IMR-90 (cell line): ENCODE measurements around the gene EPB41L3. TPM values are rescaled to one million over a fixed set of nuclear protein-coding genes. Genes with fewer than 3 reads are reported as not detected.

ENCODE experiments used
- ATAC-seq: fragments of 200-7000 bp; cut with Tn5 transposase; 2 replicates; pipeline ENCODE4 v1.9.1; 2020; ENCODE audit warnings: low read depth, mild to moderate bottlenecking, moderate library complexity
- BruUV-seq: library from RNA; stranded (reverse); fragments of 400-500 nt; replicated peaks from 2 replicates; lab custom pipeline; 2021; lab: Mats Ljungman, UMichigan
- CTCF ChIA-PET: fragments of 300-600 bp; formaldehyde crosslinking; extraction: SDS; loops from one replicate; lab custom pipeline; 2021; ENCODE audit warnings: antibody characterized with exemption; lab: Yijun Ruan, JAX
- POLR2A ChIA-PET: fragments of 300-600 bp; sonication (Branson Sonifier 250); formaldehyde crosslinking; loops from one replicate; lab custom pipeline; 2022; ENCODE audit warnings: antibody characterized with exemption; ENCODE audit not compliant: unreplicated experiment; lab: Charles Lee
- DNase-seq: peaks from one replicate; pipeline ENCODE4 v3.0.0; 2013
- H2AFZ ChIP-seq: replicated peaks from 2 replicates; pipeline ENCODE3; 2013; ENCODE audit warnings: low read length, mild to moderate bottlenecking; ENCODE audit not compliant: poor library complexity
- H2AK5ac ChIP-seq: 2 replicates; pipeline ENCODE4 v1.6.1; 2013; ENCODE audit warnings: low read depth, low read length, inconsistent platforms
- H2AK9ac ChIP-seq: replicated peaks from 2 replicates; pipeline ENCODE3; 2013; ENCODE audit warnings: mild to moderate bottlenecking, low read depth, low read length, moderate library complexity; ENCODE audit not compliant: poor library complexity
- H2BK120ac ChIP-seq: 2 replicates; pipeline ENCODE4 v1.6.1; 2013; ENCODE audit warnings: low read depth, low read length, inconsistent platforms
- H2BK15ac ChIP-seq: 3 replicates; pipeline ENCODE4 v1.6.1; 2013; ENCODE audit warnings: low read depth, low read length, inconsistent platforms
- H2BK20ac ChIP-seq: 2 replicates; pipeline ENCODE4 v1.6.1; 2013; ENCODE audit warnings: low read depth, mild to moderate bottlenecking, inconsistent platforms, low read length, moderate library complexity
- H2BK5ac ChIP-seq: 2 replicates; pipeline ENCODE4 v1.6.1; 2013; ENCODE audit warnings: mild to moderate bottlenecking, low read depth, low read length, inconsistent platforms; ENCODE audit not compliant: poor library complexity, severe bottlenecking
- H3K14ac ChIP-seq: replicated peaks from 2 replicates; pipeline ENCODE4 v1.6.1; 2013; ENCODE audit warnings: low read depth, low read length, inconsistent platforms
- H3K18ac ChIP-seq: 2 replicates; pipeline ENCODE4 v1.6.1; 2013; ENCODE audit warnings: low read depth, low read length, control low read depth
- H3K23ac ChIP-seq: 2 replicates; pipeline ENCODE4 v1.6.1; 2013; ENCODE audit warnings: low read depth, low read length, inconsistent platforms
- H3K27ac ChIP-seq: 2 replicates; pipeline ENCODE4 v1.5.1; 2013; ENCODE audit warnings: mild to moderate bottlenecking, control low read depth, low read length; ENCODE audit not compliant: insufficient read depth
- H3K27me3 ChIP-seq: 2 replicates; pipeline ENCODE4 v1.6.1; 2013; ENCODE audit warnings: low read length; ENCODE audit not compliant: control insufficient read depth, insufficient read depth
- H3K36me3 ChIP-seq: 2 replicates; pipeline ENCODE4 v1.6.1; 2013; ENCODE audit warnings: low read length, mixed read lengths; ENCODE audit not compliant: control insufficient read depth, insufficient read depth
- H3K4ac ChIP-seq: 2 replicates; pipeline ENCODE4 v1.6.1; 2013; ENCODE audit warnings: low read depth, low read length, inconsistent platforms
- H3K4me1 ChIP-seq: 2 replicates; pipeline ENCODE4 v1.6.1; 2013; ENCODE audit warnings: low read length, mixed read lengths; ENCODE audit not compliant: control insufficient read depth, insufficient read depth
- H3K4me2 ChIP-seq: 2 replicates; pipeline ENCODE4 v1.6.1; 2013; ENCODE audit warnings: low read depth, mild to moderate bottlenecking, control low read depth, low read length, moderate library complexity
- H3K4me3 ChIP-seq: 2 replicates; pipeline ENCODE4 v1.5.1; 2013; ENCODE audit warnings: low read depth, mild to moderate bottlenecking, control low read depth, low read length, moderate library complexity; ENCODE audit not compliant: insufficient read depth
- H3K56ac ChIP-seq: 2 replicates; pipeline ENCODE4 v1.6.1; 2013; ENCODE audit warnings: low read length, inconsistent platforms; ENCODE audit not compliant: insufficient read depth; ENCODE audit errors: extremely low read depth
- H3K79me1 ChIP-seq, 2 experiments: 2 replicates each; pipeline ENCODE4 v1.6.1; 2013; ENCODE audit warnings: low read length in 2 of 2, inconsistent platforms in 1 of 2, low read depth in 1 of 2
- H3K9ac ChIP-seq: 2 replicates; pipeline ENCODE4 v1.6.1; 2013; ENCODE audit warnings: low read depth, low read length, control low read depth
- H3K9me1 ChIP-seq: 2 replicates; pipeline ENCODE4 v1.6.1; 2013; ENCODE audit warnings: low read length, inconsistent platforms; ENCODE audit not compliant: insufficient read depth
- H3K9me3 ChIP-seq: 2 replicates; pipeline ENCODE4 v1.6.1; 2013; ENCODE audit warnings: low read length; ENCODE audit not compliant: control insufficient read depth, insufficient read depth
- H4K20me1 ChIP-seq: 2 replicates; pipeline ENCODE4 v1.6.1; 2013; ENCODE audit warnings: low read length, inconsistent platforms; ENCODE audit not compliant: insufficient read depth
- H4K5ac ChIP-seq: 2 replicates; pipeline ENCODE4 v1.6.1; 2013; ENCODE audit warnings: mild to moderate bottlenecking, low read depth, low read length, control low read depth
- H4K8ac ChIP-seq, 2 experiments: 2 replicates each; pipeline ENCODE4 v1.6.1; 2013; ENCODE audit warnings: low read depth in 2 of 2, low read length in 2 of 2, control low read depth in 1 of 2, inconsistent platforms in 1 of 2
- H4K91ac ChIP-seq: 2 replicates; pipeline ENCODE4 v1.6.1; 2013; ENCODE audit warnings: low read depth, low read length, inconsistent platforms; ENCODE audit not compliant: insufficient read depth
- BHLHE40 ChIP-seq: fragments of 150-350 bp; IDR thresholded peaks from 2 replicates; pipeline ENCODE4 v1.6.1; 2016; ENCODE audit warnings: mild to moderate bottlenecking, low read depth, low read length
- CEBPB ChIP-seq: IDR thresholded peaks from 2 replicates; pipeline ENCODE4 v1.6.1; 2012; ENCODE audit warnings: low read depth, low read length, improper control_type of control experiment
- CHD1 ChIP-seq: IDR thresholded peaks from 2 replicates; pipeline ENCODE4 v1.6.1; 2012; ENCODE audit warnings: low read depth, low read length, improper control_type of control experiment
- ELK1 ChIP-seq: fragments of 150-350 bp; IDR thresholded peaks from 2 replicates; pipeline ENCODE4 v1.6.1; 2016; ENCODE audit warnings: low read depth, mild to moderate bottlenecking, low read length, moderate library complexity, borderline replicate concordance
- FOS ChIP-seq: fragments of 150-350 bp; IDR thresholded peaks from 2 replicates; pipeline ENCODE4 v1.6.1; 2016; ENCODE audit warnings: low read depth, low read length
- MAFK ChIP-seq: IDR thresholded peaks from 2 replicates; pipeline ENCODE4 v1.6.1; 2012; ENCODE audit warnings: low read depth, low read length, improper control_type of control experiment
- MAZ ChIP-seq: IDR thresholded peaks from 2 replicates; pipeline ENCODE4 v1.6.1; 2012; ENCODE audit warnings: low read depth, mild to moderate bottlenecking, low read length, improper control_type of control experiment, moderate library complexity, borderline replicate concordance
- MXI1 ChIP-seq: IDR thresholded peaks from 2 replicates; pipeline ENCODE4 v1.6.1; 2012; ENCODE audit warnings: low read depth, mild to moderate bottlenecking, low read length, moderate library complexity, borderline replicate concordance
- NFE2L2 ChIP-seq: fragments of 150-350 bp; IDR thresholded peaks from 2 replicates; pipeline ENCODE4 v1.6.1; 2016; ENCODE audit warnings: low read depth, mild to moderate bottlenecking, low read length
- POLR2A ChIP-seq: IDR thresholded peaks from 2 replicates; pipeline ENCODE4 v1.6.1; 2012; ENCODE audit warnings: mild to moderate bottlenecking, low read depth, low read length
- RAD21 ChIP-seq: IDR thresholded peaks from 2 replicates; pipeline ENCODE4 v1.6.1; 2012; ENCODE audit warnings: low read length, improper control_type of control experiment
- RCOR1 ChIP-seq: IDR thresholded peaks from 2 replicates; pipeline ENCODE4 v1.6.1; 2012; ENCODE audit warnings: mild to moderate bottlenecking, low read length, improper control_type of control experiment; ENCODE audit not compliant: insufficient replicate concordance
- RFX5 ChIP-seq: IDR thresholded peaks from 2 replicates; pipeline ENCODE4 v1.8.0; 2012; ENCODE audit warnings: low read depth, mild to moderate bottlenecking, low read length, moderate library complexity
- SMC3 ChIP-seq: fragments of 150-350 bp; IDR thresholded peaks from 2 replicates; pipeline ENCODE4 v1.6.1; 2016; ENCODE audit warnings: low read depth, mild to moderate bottlenecking, antibody characterized with exemption, low read length, moderate library complexity
- WGBS, 2 experiments: methylation state at CpG; one replicate each; pipeline versions ENCODE4 v1.1.5 to v1.1.7; 2013; ENCODE audit warnings: missing lambda C conversion rate in 2 of 2; ENCODE audit not compliant: insufficient read length in 1 of 2; ENCODE audit errors: extremely low coverage in 2 of 2; 5-methylcytosine and 5-hydroxymethylcytosine counted together
- dilution Hi-C: fragments of 300-500 bp; cut with HindIII; formaldehyde crosslinking; loops from one replicate; pipeline ENCODE4 v1.14.3; 2018; ENCODE audit warnings: low sequenced_read_pairs; ENCODE audit not compliant: unreplicated experiment
- in situ Hi-C: fragments of 300-500 bp; cut with MboI; formaldehyde crosslinking; loops from 3 replicates; pipeline ENCODE4 v1.14.3; 2019; ENCODE audit warnings: low sequenced_read_pairs, inconsistent platforms, mixed read lengths
- intact Hi-C: fragments of 100-400 bp; cut with micrococcal nuclease; formaldehyde crosslinking; loops from 2 replicates; pipeline ENCODE4 v1.10.0; 2022
- polyA plus RNA-seq, 3 experiments: library from polyadenylated mRNA; depleted of rRNA; stranded (reverse); fragments of >200 nt; gene quantifications; 2 replicates each; pipeline ENCODE4 v1.2.3, GENCODE V29; 2012; ENCODE audit warnings: low replicate concordance in 1 of 3
- total RNA-seq: library from RNA; depleted of rRNA; stranded (reverse); fragments of >200 nt; gene quantifications from 2 replicates; pipeline ENCODE4 v1.2.3, GENCODE V29; 2012
- TF ChIP-seq, protein P1 (sequence below): conservative IDR thresholded peaks from 2 replicates; pipeline ENCODE4 v1.5.1; 2012; ENCODE audit warnings: mild to moderate bottlenecking, low read depth, low read length, improper control_type of control experiment
- TF ChIP-seq, protein P2 (sequence below): fragments of 150-350 bp; IDR thresholded peaks from 2 replicates; pipeline ENCODE4 v1.6.1; 2017; ENCODE audit warnings: mild to moderate bottlenecking, antibody characterized with exemption, low read length, low read depth

Gene EPB41L3
- total and polyA plus RNA-seq, 2 of the 4 experiments (the other 2 are of a cell fraction), result 36.6 to 70.3 TPM

- Histone ChIP-seq H4K91ac (no peak overlapping the region), H3K9me3 (no peaks in the 10 kb centered on the region), H3K23ac (no peak overlapping the region), H2AK9ac (no peak overlapping the region), H3K56ac (no peak overlapping the region), H3K9ac (no peak overlapping the region), H3K18ac (no peak overlapping the region), H2AFZ (no peak overlapping the region), H2BK5ac (no peak overlapping the region), H4K5ac (no peak overlapping the region), H2AK5ac (no peak overlapping the region), H3K4ac (no peak overlapping the region), H3K27ac (no peak overlapping the region), H3K14ac (no peak overlapping the region), H3K27me3 (no peaks in the 10 kb centered on the region), H4K20me1 (no peaks in the 10 kb centered on the region), H2BK20ac (no peak overlapping the region), H3K4me2 (no peak overlapping the region), H3K4me1 (no peaks in the 10 kb centered on the region), H3K36me3 (peaks cover 3% of the 10 kb centered on the region; the same call in 1 of the 2 replicates), H2BK120ac (no peak overlapping the region), H2BK15ac (no peak overlapping the region), H4K8ac (no peak overlapping the region), H3K79me1 (no peaks in the 10 kb centered on the region), H3K4me3 (no peak overlapping the region), H3K9me1 (no peaks in the 10 kb centered on the region)
- no TSS peak for BruUV-seq
- TF ChIP-seq CHD1 (no peak), CEBPB (no peak), MXI1 (no peak), NFE2L2 (no peak), BHLHE40 (no peak), ELK1 (no peak), MAFK (no peak), FOS (no peak), RCOR1 (no peak), SMC3 (no peak), POLR2A (no peak), RFX5 (no peak), MAZ (no peak), RAD21 (no peak)
- TF ChIP-seq, protein P1, sequence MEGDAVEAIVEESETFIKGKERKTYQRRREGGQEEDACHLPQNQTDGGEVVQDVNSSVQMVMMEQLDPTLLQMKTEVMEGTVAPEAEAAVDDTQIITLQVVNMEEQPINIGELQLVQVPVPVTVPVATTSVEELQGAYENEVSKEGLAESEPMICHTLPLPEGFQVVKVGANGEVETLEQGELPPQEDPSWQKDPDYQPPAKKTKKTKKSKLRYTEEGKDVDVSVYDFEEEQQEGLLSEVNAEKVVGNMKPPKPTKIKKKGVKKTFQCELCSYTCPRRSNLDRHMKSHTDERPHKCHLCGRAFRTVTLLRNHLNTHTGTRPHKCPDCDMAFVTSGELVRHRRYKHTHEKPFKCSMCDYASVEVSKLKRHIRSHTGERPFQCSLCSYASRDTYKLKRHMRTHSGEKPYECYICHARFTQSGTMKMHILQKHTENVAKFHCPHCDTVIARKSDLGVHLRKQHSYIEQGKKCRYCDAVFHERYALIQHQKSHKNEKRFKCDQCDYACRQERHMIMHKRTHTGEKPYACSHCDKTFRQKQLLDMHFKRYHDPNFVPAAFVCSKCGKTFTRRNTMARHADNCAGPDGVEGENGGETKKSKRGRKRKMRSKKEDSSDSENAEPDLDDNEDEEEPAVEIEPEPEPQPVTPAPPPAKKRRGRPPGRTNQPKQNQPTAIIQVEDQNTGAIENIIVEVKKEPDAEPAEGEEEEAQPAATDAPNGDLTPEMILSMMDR, result no peak
- TF ChIP-seq, protein P2, sequence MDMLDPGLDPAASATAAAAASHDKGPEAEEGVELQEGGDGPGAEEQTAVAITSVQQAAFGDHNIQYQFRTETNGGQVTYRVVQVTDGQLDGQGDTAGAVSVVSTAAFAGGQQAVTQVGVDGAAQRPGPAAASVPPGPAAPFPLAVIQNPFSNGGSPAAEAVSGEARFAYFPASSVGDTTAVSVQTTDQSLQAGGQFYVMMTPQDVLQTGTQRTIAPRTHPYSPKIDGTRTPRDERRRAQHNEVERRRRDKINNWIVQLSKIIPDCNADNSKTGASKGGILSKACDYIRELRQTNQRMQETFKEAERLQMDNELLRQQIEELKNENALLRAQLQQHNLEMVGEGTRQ, result no peak
- CTCF ChIA-PET, result no interaction called here
- WGBS, 2 experiments, result 100% methylated on average over 1 of the region's 8 CpGs; no CpG with 5 or more reads in 1 of the 2 experiments
- in situ Hi-C loops (no loop called here), intact Hi-C loops (no loop called here), dilution Hi-C loops (no loop called here)
- ATAC-seq (no peak), DNase-seq (no peak)
- POLR2A ChIA-PET, result no interaction called here
Measured at GRCh38 chr18:5398269-5398668, 145.5 kb downstream of the EPB41L3 start.
